H1 (cell line): Measurements from ENCODE around the gene KCNC4. TPM values are rescaled to one million over a fixed set of nuclear protein-coding genes. Genes with fewer than 3 reads are reported as not detected.
A peak's percentile ranks its signal among the peaks of the same experiment; 100 is the strongest.

Experiments
- CTCF ChIA-PET: fragments of 300-600 bp; sonication (Branson Sonifier 250); formaldehyde crosslinking; loops from one replicate; lab custom pipeline; 2021; ENCODE audit not compliant: partially characterized antibody; lab: Charles Lee
- POLR2A ChIA-PET: fragments of 300-600 bp; sonication (Branson Sonifier 250); formaldehyde crosslinking; loops from one replicate; lab custom pipeline; 2021; ENCODE audit warnings: inconsistent platforms; ENCODE audit not compliant: partially characterized antibody; lab: Charles Lee
- DNase-seq, 2 experiments: peaks; one replicate each; pipeline versions ENCODE4 v3.0.0 to v3.0.0-alpha.2; 2010 to 2022; ENCODE audit warnings: low spot score in 2 of 2, low read depth in 1 of 2, mixed read lengths in 1 of 2
- FAIRE-seq: peaks from 2 replicates; lab custom pipeline; 2011; peaks lifted over from hg19 to GRCh38; lab: Jason Lieb, UNC
- H2AFZ ChIP-seq: 2 replicates; pipeline ENCODE4 v1.8.1; 2012; ENCODE audit warnings: low read length, inconsistent platforms
- H2AK5ac ChIP-seq: 2 replicates; pipeline ENCODE4 v1.6.1; 2013; ENCODE audit warnings: low read depth, low read length
- H2BK120ac ChIP-seq: replicated peaks from 2 replicates; pipeline ENCODE3; 2013; ENCODE audit warnings: low read depth, low read length, inconsistent platforms
- H2BK12ac ChIP-seq: 2 replicates; pipeline ENCODE4 v1.6.1; 2013; ENCODE audit warnings: low read depth, low read length
- H2BK15ac ChIP-seq: 2 replicates; pipeline ENCODE4 v1.6.1; 2013; ENCODE audit warnings: low read length
- H2BK20ac ChIP-seq: 2 replicates; pipeline ENCODE4 v1.6.1; 2013; ENCODE audit warnings: low read length
- H2BK5ac ChIP-seq: 2 replicates; pipeline ENCODE4 v1.6.1; 2013; ENCODE audit warnings: low read depth, low read length
- H3K14ac ChIP-seq: 2 replicates; pipeline ENCODE4 v1.6.1; 2013; ENCODE audit warnings: inconsistent platforms; ENCODE audit not compliant: insufficient read length
- H3K18ac ChIP-seq: 2 replicates; pipeline ENCODE4 v1.6.1; 2013; ENCODE audit warnings: low read length; ENCODE audit errors: extremely low read depth
- H3K23ac ChIP-seq: 2 replicates; pipeline ENCODE4 v1.6.1; 2013; ENCODE audit warnings: inconsistent platforms; ENCODE audit not compliant: insufficient read length
- H3K23me2 ChIP-seq: 2 replicates; pipeline ENCODE4 v1.6.1; 2013; ENCODE audit warnings: low read depth, low read length
- H3K27ac ChIP-seq: 2 replicates; pipeline ENCODE4 v1.6.1; 2011; ENCODE audit warnings: low read depth, low read length, inconsistent platforms
- H3K27me3 ChIP-seq, 4 experiments: replicated peaks in 1 of 4; 1 replicate in 1 of 4; 2 replicates in 3 of 4; pipeline versions ENCODE4 v1.6.1 to v1.8.1; 2011 to 2013; ENCODE audit warnings: low read length in 3 of 4, mild to moderate bottlenecking in 3 of 4, inconsistent platforms in 2 of 4, mixed read lengths in 2 of 4, moderate library complexity in 1 of 4; ENCODE audit not compliant: control insufficient read depth in 3 of 4, insufficient read depth in 3 of 4; ENCODE audit errors: extremely low read depth in 1 of 4
- H3K36me3 ChIP-seq, 4 experiments: 2 replicates each; pipeline versions ENCODE4 v1.6.1 to v1.8.1; 2011 to 2013; ENCODE audit warnings: mild to moderate bottlenecking in 4 of 4, low read length in 3 of 4, moderate library complexity in 2 of 4, control low read depth in 1 of 4, inconsistent platforms in 1 of 4; ENCODE audit not compliant: insufficient read depth in 4 of 4, control insufficient read depth in 2 of 4
- H3K4ac ChIP-seq: replicated peaks from 2 replicates; pipeline ENCODE3; 2013; ENCODE audit warnings: low read length, low read depth, mixed read lengths, inconsistent platforms; ENCODE audit not compliant: insufficient read length
- H3K4me1 ChIP-seq, 4 experiments: replicated peaks in 1 of 4; 1 replicate in 1 of 4; 2 replicates in 3 of 4; pipeline versions ENCODE4 v1.6.1 to v1.8.1; 2011 to 2013; ENCODE audit warnings: low read length in 3 of 4, inconsistent platforms in 2 of 4, mixed read lengths in 1 of 4; ENCODE audit not compliant: insufficient read depth in 4 of 4, control insufficient read depth in 3 of 4
- H3K4me2 ChIP-seq, 2 experiments: 2 replicates each; pipeline versions ENCODE4 v1.6.1 to v1.8.1; 2011 to 2013; ENCODE audit warnings: low read depth in 2 of 2, low read length in 2 of 2, control low read depth in 1 of 2, inconsistent platforms in 1 of 2, mild to moderate bottlenecking in 1 of 2; ENCODE audit not compliant: insufficient read depth in 1 of 2
- H3K4me3 ChIP-seq, 4 experiments: fragments of 200-600, 300-600 bp in 1 of 4; sonication (generic), shearing (Covaris generic), sonication (Bioruptor Twin) in 1 of 4; 2 replicates each; pipeline versions ENCODE4 v1.5.1 to v1.8.1; 2011 to 2016; ENCODE audit warnings: low read length in 4 of 4, low read depth in 3 of 4, control low read depth in 2 of 4, inconsistent platforms in 2 of 4, mild to moderate bottlenecking in 2 of 4, mixed read lengths in 1 of 4, moderate library complexity in 1 of 4; ENCODE audit not compliant: insufficient read depth in 2 of 4; ENCODE audit errors: extremely low read depth in 1 of 4
- H3K56ac ChIP-seq: replicated peaks from 2 replicates; pipeline ENCODE3; 2013; ENCODE audit warnings: low read depth, mild to moderate bottlenecking, mixed read lengths, low read length, inconsistent platforms; ENCODE audit not compliant: insufficient read length
- H3K79me1 ChIP-seq: 2 replicates; pipeline ENCODE4 v1.6.1; 2013; ENCODE audit warnings: low read depth, low read length, control low read depth
- H3K79me2 ChIP-seq, 2 experiments: 2 replicates each; pipeline versions ENCODE4 v1.6.1 to v1.8.1; 2012 to 2013; ENCODE audit warnings: low read length in 2 of 2, mild to moderate bottlenecking in 2 of 2, inconsistent platforms in 1 of 2; ENCODE audit not compliant: insufficient read depth in 2 of 2, control insufficient read depth in 1 of 2
- H3K9ac ChIP-seq, 4 experiments: replicated peaks in 1 of 4; 1 replicate in 1 of 4; 2 replicates in 3 of 4; pipeline versions ENCODE4 v1.6.1 to v1.8.1; 2011 to 2013; ENCODE audit warnings: low read depth in 3 of 4, low read length in 3 of 4, control low read depth in 2 of 4, mild to moderate bottlenecking in 2 of 4, moderate library complexity in 2 of 4, inconsistent platforms in 1 of 4; ENCODE audit errors: extremely low read depth in 1 of 4
- H3K9me3 ChIP-seq, 2 experiments: 2 replicates each; pipeline versions ENCODE4 v1.6.1 to v1.8.1; 2012 to 2013; ENCODE audit warnings: mild to moderate bottlenecking in 2 of 2, moderate library complexity in 2 of 2, control low read depth in 1 of 2, inconsistent platforms in 1 of 2, low read depth in 1 of 2, low read length in 1 of 2, mixed read lengths in 1 of 2; ENCODE audit not compliant: insufficient read depth in 2 of 2
- H4K20me1 ChIP-seq, 2 experiments: replicated peaks in 1 of 2; 2 replicates each; pipeline versions ENCODE3 to v1.8.1; 2011 to 2013; ENCODE audit warnings: inconsistent platforms in 2 of 2, low read length in 2 of 2, mild to moderate bottlenecking in 1 of 2; ENCODE audit not compliant: insufficient read depth in 2 of 2, control insufficient read depth in 1 of 2
- H4K5ac ChIP-seq: 2 replicates; pipeline ENCODE4 v1.6.1; 2013; ENCODE audit warnings: low read length, low read depth, mixed read lengths, inconsistent platforms; ENCODE audit not compliant: insufficient read length
- H4K8ac ChIP-seq: 2 replicates; pipeline ENCODE4 v1.8.0; 2013; ENCODE audit warnings: mild to moderate bottlenecking, moderate library complexity, low read length, inconsistent platforms; ENCODE audit not compliant: insufficient read depth; ENCODE audit errors: extremely low read depth
- H4K91ac ChIP-seq: replicated peaks from 2 replicates; pipeline ENCODE3; 2013; ENCODE audit warnings: low read length, mixed read lengths, inconsistent platforms; ENCODE audit not compliant: insufficient read length
- CEBPB ChIP-seq: IDR thresholded peaks from 2 replicates; pipeline ENCODE4 v1.6.1; 2012; ENCODE audit warnings: low read depth, low read length
- RXRA ChIP-seq: IDR thresholded peaks from 2 replicates; pipeline ENCODE4 v1.6.1; 2011; ENCODE audit warnings: low read depth, mild to moderate bottlenecking, low read length, moderate library complexity; ENCODE audit not compliant: insufficient read depth
- TAF1 ChIP-seq: IDR thresholded peaks from 2 replicates; pipeline ENCODE4 v1.6.1; 2011; ENCODE audit warnings: mild to moderate bottlenecking, low read depth, low read length
- WGBS, 2 experiments: shearing (Covaris generic) in 1 of 2; methylation state at CpG; one replicate each; pipeline versions ENCODE4 v1.1.6 to v1.1.7; 2013 to 2015; ENCODE audit warnings: low lambda C conversion rate in 2 of 2, mixed read lengths in 2 of 2, inconsistent platforms in 1 of 2, low coverage in 1 of 2, missing lambda C conversion rate in 1 of 2; ENCODE audit not compliant: insufficient replicate concordance in 2 of 2, insufficient coverage in 1 of 2, insufficient read length in 1 of 2; ENCODE audit errors: extremely low coverage in 1 of 2, missing lambda C conversion rate in 1 of 2; 5-methylcytosine and 5-hydroxymethylcytosine counted together
- polyA plus RNA-seq, 7 experiments: library from polyadenylated mRNA; depleted of rRNA in 3 of 7; stranded (reverse) in 5 of 7; unstranded in 2 of 7; fragments of >200 nt in 5 of 7; fragments of 200-250 nt in 2 of 7; gene quantifications; 1 replicate in 5 of 7; 2 replicates in 1 of 7; 4 replicates in 1 of 7; pipeline versions ENCODE4 v1.2.1 to v1.2.3, GENCODE V29; 2011 to 2013; ENCODE audit warnings: missing spikeins in 2 of 7, mixed read lengths in 2 of 7
- total RNA-seq: library from RNA; stranded (reverse); fragmentation: NEBNext Ultra II Directional; extraction: Animal tissue kit (Norgen Biotek cat#: 25700); gene quantifications from 2 replicates; pipeline ENCODE4 v1.2.1, GENCODE V29; 2021

The KCNC4 gene
- total and polyA plus RNA-seq, 2 of the 8 experiments (the other 6 are each of a cell fraction or from before 2014, with no cell fraction given), result 8.1 to 11.2 TPM

GRCh38 chr1:110164725-110165350, 45.3 kb upstream of the KCNC4 start:
- H4K5ac ChIP-seq, result no peak overlapping the region
- no peak overlapping the region for H3K56ac ChIP-seq
- H3K23me2 ChIP-seq, result no peaks in the 10 kb centered on the region
- H3K4me2 ChIP-seq, result no peak overlapping the region
- CTCF ChIA-PET, result interaction anchor here (0.6 to 4.6 kb wide), 11 partner anchors 9 to 296 kb away, joined by 3 to 19 read pairs (median 3); partner anchors contain the start of gene SLC6A17
- POLR2A ChIA-PET, result no interaction called here
- no peak overlapping the region for H3K9ac ChIP-seq
- no peak overlapping the region for H3K18ac ChIP-seq
- no peak overlapping the region for H3K4me3 ChIP-seq
- no peaks in the 10 kb centered on the region for H3K36me3 ChIP-seq
- H3K79me1 ChIP-seq, result no peaks in the 10 kb centered on the region
- no peak overlapping the region for H3K14ac ChIP-seq
- H2AFZ ChIP-seq, result no peak overlapping the region
- no peaks in the 10 kb centered on the region for H3K9me3 ChIP-seq
- DNase-seq (no peak), FAIRE-seq (no peak)
- 72% methylated on average over 10 of the region's 10 CpGs; no CpG with 5 or more reads in 1 of the 2 experiments for WGBS, 2 experiments
- no peaks in the 10 kb centered on the region for H4K20me1 ChIP-seq
- H3K4me1 ChIP-seq, result no peaks in the 10 kb centered on the region; a peak in 1 of 7 replicates
- no peak overlapping the region for H2BK20ac ChIP-seq
- no peak overlapping the region for H3K4ac ChIP-seq
- H3K27me3 ChIP-seq, result no peaks in the 10 kb centered on the region
- H3K23ac ChIP-seq, result no peak overlapping the region
- no peak for TF ChIP-seq TAF1
- no peak for TF ChIP-seq RXRA
- peak; percentile 73 for TF ChIP-seq CEBPB
- H3K79me2 ChIP-seq, result no peaks in the 10 kb centered on the region
- H2BK120ac ChIP-seq, result no peak overlapping the region
- H2BK15ac ChIP-seq, result no peak overlapping the region
- H4K91ac ChIP-seq, result no peak overlapping the region
- H4K8ac ChIP-seq, result no peak overlapping the region
- H2BK5ac ChIP-seq, result no peak overlapping the region
- H2AK5ac ChIP-seq, result no peak overlapping the region
- no peak overlapping the region for H2BK12ac ChIP-seq
- no peak overlapping the region for H3K27ac ChIP-seq
